ENCODE data around the gene SLU7.

GRCh38 chr5:160385496-160385895 lies 33.4 kb downstream of the SLU7 start:
- TF ChIP-seq RAD21 (IDR thresholded peaks at IDR 0.05; ENCODE audit: low read length), result no peak
- no peak for TF ChIP-seq CTCF (conservative IDR thresholded peaks at IDR 0.05; ENCODE audit: low read depth, low read length)
- no peak for TF ChIP-seq SMC3 (IDR thresholded peaks at IDR 0.05; ENCODE audit: low read depth, low read length)
- TF ChIP-seq RCOR1 (IDR thresholded peaks at IDR 0.05; ENCODE audit: insufficient replicate concordance, low read length), result no peak
- TF ChIP-seq RFX5 (IDR thresholded peaks at IDR 0.05; ENCODE audit: low read depth, low read length), result no peak
- no peak for TF ChIP-seq POLR2A (IDR thresholded peaks at IDR 0.05; ENCODE audit: low read depth, low read length)
- TF ChIP-seq CEBPB (IDR thresholded peaks at IDR 0.05; ENCODE audit: low read depth, low read length), result no peak
- TF ChIP-seq USF2 (IDR thresholded peaks at IDR 0.05; ENCODE audit: low read depth, low read length), result no peak
- TF ChIP-seq FOS (IDR thresholded peaks at IDR 0.05; ENCODE audit: low read depth, low read length), result no peak
- no peak for TF ChIP-seq MAFK (IDR thresholded peaks at IDR 0.05; ENCODE audit: low read depth, low read length)
- no peak for TF ChIP-seq NFE2L2 (IDR thresholded peaks at IDR 0.05; ENCODE audit: low read depth, low read length)
- TF ChIP-seq MXI1 (IDR thresholded peaks at IDR 0.05; ENCODE audit: borderline replicate concordance, low read depth, low read length), result no peak

Measured in IMR-90 (cell line).